H1 (cell line): ENCODE data around the gene TMEM181. TPM values are rescaled to one million over a fixed set of nuclear protein-coding genes. Genes with fewer than 3 reads are reported as not detected.

Source experiments
- CTCF ChIA-PET: fragments of 300-600 bp; sonication (Branson Sonifier 250); formaldehyde crosslinking; loops from one replicate; lab custom pipeline; 2021; ENCODE audit not compliant: partially characterized antibody; lab: Charles Lee
- POLR2A ChIA-PET: fragments of 300-600 bp; sonication (Branson Sonifier 250); formaldehyde crosslinking; loops from one replicate; lab custom pipeline; 2021; ENCODE audit warnings: inconsistent platforms; ENCODE audit not compliant: partially characterized antibody; lab: Charles Lee
- DNase-seq, 2 experiments: peaks; one replicate each; pipeline versions ENCODE4 v3.0.0 to v3.0.0-alpha.2; 2010 to 2022; ENCODE audit warnings: low spot score in 2 of 2, low read depth in 1 of 2, mixed read lengths in 1 of 2
- FAIRE-seq: peaks from 2 replicates; lab custom pipeline; 2011; peaks lifted over from hg19 to GRCh38; lab: Jason Lieb, UNC
- H2AFZ ChIP-seq: 2 replicates; pipeline ENCODE4 v1.8.1; 2012; ENCODE audit warnings: low read length, inconsistent platforms
- H2AK5ac ChIP-seq: 2 replicates; pipeline ENCODE4 v1.6.1; 2013; ENCODE audit warnings: low read depth, low read length
- H2BK120ac ChIP-seq: replicated peaks from 2 replicates; pipeline ENCODE3; 2013; ENCODE audit warnings: low read depth, low read length, inconsistent platforms
- H2BK12ac ChIP-seq: 2 replicates; pipeline ENCODE4 v1.6.1; 2013; ENCODE audit warnings: low read depth, low read length
- H2BK15ac ChIP-seq: 2 replicates; pipeline ENCODE4 v1.6.1; 2013; ENCODE audit warnings: low read length
- H2BK20ac ChIP-seq: 2 replicates; pipeline ENCODE4 v1.6.1; 2013; ENCODE audit warnings: low read length
- H2BK5ac ChIP-seq: 2 replicates; pipeline ENCODE4 v1.6.1; 2013; ENCODE audit warnings: low read depth, low read length
- H3K14ac ChIP-seq: 2 replicates; pipeline ENCODE4 v1.6.1; 2013; ENCODE audit warnings: inconsistent platforms; ENCODE audit not compliant: insufficient read length
- H3K18ac ChIP-seq: 2 replicates; pipeline ENCODE4 v1.6.1; 2013; ENCODE audit warnings: low read length; ENCODE audit errors: extremely low read depth
- H3K23ac ChIP-seq: 2 replicates; pipeline ENCODE4 v1.6.1; 2013; ENCODE audit warnings: inconsistent platforms; ENCODE audit not compliant: insufficient read length
- H3K23me2 ChIP-seq: 2 replicates; pipeline ENCODE4 v1.6.1; 2013; ENCODE audit warnings: low read depth, low read length
- H3K27ac ChIP-seq: 2 replicates; pipeline ENCODE4 v1.6.1; 2011; ENCODE audit warnings: low read depth, low read length, inconsistent platforms
- H3K27me3 ChIP-seq, 4 experiments: replicated peaks in 1 of 4; 1 replicate in 1 of 4; 2 replicates in 3 of 4; pipeline versions ENCODE4 v1.6.1 to v1.8.1; 2011 to 2013; ENCODE audit warnings: low read length in 3 of 4, mild to moderate bottlenecking in 3 of 4, inconsistent platforms in 2 of 4, mixed read lengths in 2 of 4, moderate library complexity in 1 of 4; ENCODE audit not compliant: control insufficient read depth in 3 of 4, insufficient read depth in 3 of 4; ENCODE audit errors: extremely low read depth in 1 of 4
- H3K36me3 ChIP-seq, 4 experiments: 2 replicates each; pipeline versions ENCODE4 v1.6.1 to v1.8.1; 2011 to 2013; ENCODE audit warnings: mild to moderate bottlenecking in 4 of 4, low read length in 3 of 4, moderate library complexity in 2 of 4, control low read depth in 1 of 4, inconsistent platforms in 1 of 4; ENCODE audit not compliant: insufficient read depth in 4 of 4, control insufficient read depth in 2 of 4
- H3K4ac ChIP-seq: replicated peaks from 2 replicates; pipeline ENCODE3; 2013; ENCODE audit warnings: low read length, low read depth, mixed read lengths, inconsistent platforms; ENCODE audit not compliant: insufficient read length
- H3K4me1 ChIP-seq, 4 experiments: replicated peaks in 1 of 4; 1 replicate in 1 of 4; 2 replicates in 3 of 4; pipeline versions ENCODE4 v1.6.1 to v1.8.1; 2011 to 2013; ENCODE audit warnings: low read length in 3 of 4, inconsistent platforms in 2 of 4, mixed read lengths in 1 of 4; ENCODE audit not compliant: insufficient read depth in 4 of 4, control insufficient read depth in 3 of 4
- H3K4me2 ChIP-seq, 2 experiments: 2 replicates each; pipeline versions ENCODE4 v1.6.1 to v1.8.1; 2011 to 2013; ENCODE audit warnings: low read depth in 2 of 2, low read length in 2 of 2, control low read depth in 1 of 2, inconsistent platforms in 1 of 2, mild to moderate bottlenecking in 1 of 2; ENCODE audit not compliant: insufficient read depth in 1 of 2
- H3K4me3 ChIP-seq, 4 experiments: fragments of 200-600, 300-600 bp in 1 of 4; sonication (generic), shearing (Covaris generic), sonication (Bioruptor Twin) in 1 of 4; 2 replicates each; pipeline versions ENCODE4 v1.5.1 to v1.8.1; 2011 to 2016; ENCODE audit warnings: low read length in 4 of 4, low read depth in 3 of 4, control low read depth in 2 of 4, inconsistent platforms in 2 of 4, mild to moderate bottlenecking in 2 of 4, mixed read lengths in 1 of 4, moderate library complexity in 1 of 4; ENCODE audit not compliant: insufficient read depth in 2 of 4; ENCODE audit errors: extremely low read depth in 1 of 4
- H3K56ac ChIP-seq: replicated peaks from 2 replicates; pipeline ENCODE3; 2013; ENCODE audit warnings: low read depth, mild to moderate bottlenecking, mixed read lengths, low read length, inconsistent platforms; ENCODE audit not compliant: insufficient read length
- H3K79me1 ChIP-seq: 2 replicates; pipeline ENCODE4 v1.6.1; 2013; ENCODE audit warnings: low read depth, low read length, control low read depth
- H3K79me2 ChIP-seq, 2 experiments: 2 replicates each; pipeline versions ENCODE4 v1.6.1 to v1.8.1; 2012 to 2013; ENCODE audit warnings: low read length in 2 of 2, mild to moderate bottlenecking in 2 of 2, inconsistent platforms in 1 of 2; ENCODE audit not compliant: insufficient read depth in 2 of 2, control insufficient read depth in 1 of 2
- H3K9ac ChIP-seq, 4 experiments: replicated peaks in 1 of 4; 1 replicate in 1 of 4; 2 replicates in 3 of 4; pipeline versions ENCODE4 v1.6.1 to v1.8.1; 2011 to 2013; ENCODE audit warnings: low read depth in 3 of 4, low read length in 3 of 4, control low read depth in 2 of 4, mild to moderate bottlenecking in 2 of 4, moderate library complexity in 2 of 4, inconsistent platforms in 1 of 4; ENCODE audit errors: extremely low read depth in 1 of 4
- H3K9me3 ChIP-seq, 2 experiments: 2 replicates each; pipeline versions ENCODE4 v1.6.1 to v1.8.1; 2012 to 2013; ENCODE audit warnings: mild to moderate bottlenecking in 2 of 2, moderate library complexity in 2 of 2, control low read depth in 1 of 2, inconsistent platforms in 1 of 2, low read depth in 1 of 2, low read length in 1 of 2, mixed read lengths in 1 of 2; ENCODE audit not compliant: insufficient read depth in 2 of 2
- H4K20me1 ChIP-seq, 2 experiments: replicated peaks in 1 of 2; 2 replicates each; pipeline versions ENCODE3 to v1.8.1; 2011 to 2013; ENCODE audit warnings: inconsistent platforms in 2 of 2, low read length in 2 of 2, mild to moderate bottlenecking in 1 of 2; ENCODE audit not compliant: insufficient read depth in 2 of 2, control insufficient read depth in 1 of 2
- H4K5ac ChIP-seq: 2 replicates; pipeline ENCODE4 v1.6.1; 2013; ENCODE audit warnings: low read length, low read depth, mixed read lengths, inconsistent platforms; ENCODE audit not compliant: insufficient read length
- H4K8ac ChIP-seq: 2 replicates; pipeline ENCODE4 v1.8.0; 2013; ENCODE audit warnings: mild to moderate bottlenecking, moderate library complexity, low read length, inconsistent platforms; ENCODE audit not compliant: insufficient read depth; ENCODE audit errors: extremely low read depth
- H4K91ac ChIP-seq: replicated peaks from 2 replicates; pipeline ENCODE3; 2013; ENCODE audit warnings: low read length, mixed read lengths, inconsistent platforms; ENCODE audit not compliant: insufficient read length
- BRCA1 ChIP-seq: IDR thresholded peaks from 2 replicates; pipeline ENCODE4 v1.6.1; 2012; ENCODE audit warnings: low read depth, low read length, improper control_type of control experiment
- EGR1 ChIP-seq: IDR thresholded peaks from 2 replicates; pipeline ENCODE4 v1.6.1; 2011; ENCODE audit warnings: low read depth, low read length, borderline replicate concordance
- HDAC6 ChIP-seq: IDR thresholded peaks from one replicate; pipeline ENCODE4 v1.7.1; 2012; ENCODE audit warnings: low read depth, mild to moderate bottlenecking, inconsistent platforms, low read length, moderate library complexity
- JUN ChIP-seq: IDR thresholded peaks from 2 replicates; pipeline ENCODE4 v1.6.1; 2011; ENCODE audit warnings: low read depth, mild to moderate bottlenecking, improper control_type of control experiment, low read length
- JUND ChIP-seq: IDR thresholded peaks from 2 replicates; pipeline ENCODE4 v1.6.1; 2011; ENCODE audit warnings: mild to moderate bottlenecking, improper control_type of control experiment, low read length
- NRF1 ChIP-seq: IDR thresholded peaks from 2 replicates; pipeline ENCODE4 v1.6.1; 2011; ENCODE audit warnings: mild to moderate bottlenecking, low read depth, low read length, improper control_type of control experiment
- SIN3A ChIP-seq, 2 experiments: IDR thresholded peaks in 1 of 2; conservative IDR thresholded peaks in 1 of 2; 2 replicates each; pipeline ENCODE4 v1.6.1; 2011 to 2012; ENCODE audit warnings: low read length in 2 of 2, improper control_type of control experiment in 1 of 2, low read depth in 1 of 2, mild to moderate bottlenecking in 1 of 2
- SP2 ChIP-seq: IDR thresholded peaks from 2 replicates; pipeline ENCODE4 v1.6.1; 2012; ENCODE audit warnings: mild to moderate bottlenecking, low read length, inconsistent platforms
- TBP ChIP-seq: IDR thresholded peaks from 2 replicates; pipeline ENCODE4 v1.6.1; 2011; ENCODE audit warnings: low read depth, low read length, improper control_type of control experiment
- WGBS, 2 experiments: shearing (Covaris generic) in 1 of 2; methylation state at CpG; one replicate each; pipeline versions ENCODE4 v1.1.6 to v1.1.7; 2013 to 2015; ENCODE audit warnings: low lambda C conversion rate in 2 of 2, mixed read lengths in 2 of 2, inconsistent platforms in 1 of 2, low coverage in 1 of 2, missing lambda C conversion rate in 1 of 2; ENCODE audit not compliant: insufficient replicate concordance in 2 of 2, insufficient coverage in 1 of 2, insufficient read length in 1 of 2; ENCODE audit errors: extremely low coverage in 1 of 2, missing lambda C conversion rate in 1 of 2; 5-methylcytosine and 5-hydroxymethylcytosine counted together
- polyA plus RNA-seq, 7 experiments: library from polyadenylated mRNA; depleted of rRNA in 3 of 7; stranded (reverse) in 5 of 7; unstranded in 2 of 7; fragments of >200 nt in 5 of 7; fragments of 200-250 nt in 2 of 7; gene quantifications; 1 replicate in 5 of 7; 2 replicates in 1 of 7; 4 replicates in 1 of 7; pipeline versions ENCODE4 v1.2.1 to v1.2.3, GENCODE V29; 2011 to 2013; ENCODE audit warnings: missing spikeins in 2 of 7, mixed read lengths in 2 of 7
- total RNA-seq: library from RNA; stranded (reverse); fragmentation: NEBNext Ultra II Directional; extraction: Animal tissue kit (Norgen Biotek cat#: 25700); gene quantifications from 2 replicates; pipeline ENCODE4 v1.2.1, GENCODE V29; 2021
- TF ChIP-seq, protein P1 (sequence below), 3 experiments: IDR thresholded peaks; 1 replicate in 2 of 3; 2 replicates in 1 of 3; pipeline versions ENCODE4 v1.5.1 to v1.6.1; 2011; ENCODE audit warnings: low read length in 3 of 3, mild to moderate bottlenecking in 3 of 3, inconsistent platforms in 2 of 3, low read depth in 1 of 3, moderate library complexity in 1 of 3; ENCODE audit not compliant: insufficient read depth in 1 of 3; ENCODE audit errors: control extremely low read depth in 1 of 3

The TMEM181 gene
- total and polyA plus RNA-seq, 2 of the 8 experiments (the other 6 are each of a cell fraction or from before 2014, with no cell fraction given): 8.6 to 19.0 TPM

DNA sequence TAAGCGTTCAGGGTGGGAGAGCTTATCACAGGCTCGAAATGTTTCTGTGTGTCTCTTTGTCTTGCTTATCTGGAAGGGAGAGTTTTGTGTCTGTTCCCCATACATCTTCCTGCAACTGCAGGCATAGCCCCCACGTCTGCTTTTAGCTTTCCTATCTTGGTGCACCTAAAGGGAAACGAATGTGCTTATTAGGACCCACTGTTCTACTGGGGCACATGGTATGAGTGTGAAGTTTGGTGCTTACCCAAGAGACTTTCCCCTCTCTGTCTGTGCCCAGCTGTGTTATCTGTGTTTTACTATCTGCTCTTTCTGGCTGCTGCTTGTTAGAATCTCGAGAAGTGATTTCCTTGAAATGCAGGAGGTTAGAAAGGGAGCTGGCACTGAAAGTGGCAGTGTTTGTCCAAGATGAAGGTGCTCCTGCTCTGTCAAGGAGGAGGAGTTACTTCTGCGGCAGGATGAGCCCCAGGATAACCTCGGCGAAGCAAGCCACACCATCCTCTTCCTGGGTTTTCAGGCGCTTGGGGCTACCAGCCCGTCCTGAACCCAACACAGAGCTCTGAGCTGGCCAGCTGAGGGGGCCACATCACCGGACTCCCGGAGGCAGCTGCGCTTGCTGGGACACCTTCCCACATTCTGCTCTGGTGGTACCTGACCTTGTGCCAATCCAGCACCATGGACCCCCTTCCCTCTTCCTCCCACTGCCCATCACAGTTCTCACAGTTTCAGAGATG, 61.2 kb downstream of the TMEM181 start:
- H3K14ac ChIP-seq: no peak overlapping the region
- no peaks in the 10 kb centered on the region; the same call in 1 of the 2 replicates for H3K79me1 ChIP-seq
- no peaks in the 10 kb centered on the region for H3K27me3 ChIP-seq
- FAIRE-seq (no peak), DNase-seq (peak in 1 of 2 experiments; percentile 35)
- H2BK5ac ChIP-seq: no peak overlapping the region
- 91% methylated on average over 13 of the region's 13 CpGs; no CpG with 5 or more reads in 1 of the 2 experiments for WGBS, 2 experiments
- no peaks in the 10 kb centered on the region for H3K9me3 ChIP-seq
- H3K23me2 ChIP-seq: no peaks in the 10 kb centered on the region
- no peak overlapping the region for H3K4ac ChIP-seq
- no peak overlapping the region for H2BK15ac ChIP-seq
- H2BK20ac ChIP-seq: no peak overlapping the region
- no peak overlapping the region for H3K23ac ChIP-seq
- no peak overlapping the region for H3K9ac ChIP-seq
- no peaks in the 10 kb centered on the region for H3K79me2 ChIP-seq
- ChIA-PET CTCF (interaction anchor here (0.9 to 1.5 kb wide), 5 partner anchors 10 to 415 kb away, joined by 3 to 6 read pairs (median 4); no protein-coding TSS in a partner anchor), POLR2A (interaction anchor here (1.0 to 1.9 kb wide), 2 partner anchors 10 to 23 kb away, joined by 3 to 6 read pairs; partner anchors contain the start of gene DYNLT1)
- no peak overlapping the region for H2AK5ac ChIP-seq
- peaks cover 2 to 3% of the 10 kb centered on the region in 2 experiments for H4K20me1 ChIP-seq
- H3K4me3 ChIP-seq: no peak overlapping the region
- no peak overlapping the region for H4K5ac ChIP-seq
- H3K36me3 ChIP-seq: peaks cover 2 to 32% (median 8%) of the 10 kb centered on the region in 4 experiments; a peak in 6 of 8 replicates
- no peak overlapping the region for H3K4me2 ChIP-seq
- no peak overlapping the region for H3K27ac ChIP-seq
- no peak overlapping the region for H2BK12ac ChIP-seq
- H2AFZ ChIP-seq: no peak overlapping the region
- no peaks in the 10 kb centered on the region; a peak in 1 of 7 replicates for H3K4me1 ChIP-seq
- H4K91ac ChIP-seq: no peak overlapping the region
- H3K18ac ChIP-seq: no peak overlapping the region
- H3K56ac ChIP-seq: no peak overlapping the region
- H2BK120ac ChIP-seq: no peak overlapping the region
- no peak overlapping the region for H4K8ac ChIP-seq
- TF ChIP-seq BRCA1 (no peak), TBP (no peak), EGR1 (no peak), NRF1 (no peak), JUND (no peak), SP2 (no peak), HDAC6 (no peak), JUN (no peak), SIN3A (conservative IDR thresholded peaks at IDR 0.05 in 1 of 2, IDR thresholded peaks at IDR 0.05 in 1 of 2; ENCODE audit: low read depth in 1 of 2, low read length in 2 of 2) (no peak)
- TF ChIP-seq, protein P1, sequence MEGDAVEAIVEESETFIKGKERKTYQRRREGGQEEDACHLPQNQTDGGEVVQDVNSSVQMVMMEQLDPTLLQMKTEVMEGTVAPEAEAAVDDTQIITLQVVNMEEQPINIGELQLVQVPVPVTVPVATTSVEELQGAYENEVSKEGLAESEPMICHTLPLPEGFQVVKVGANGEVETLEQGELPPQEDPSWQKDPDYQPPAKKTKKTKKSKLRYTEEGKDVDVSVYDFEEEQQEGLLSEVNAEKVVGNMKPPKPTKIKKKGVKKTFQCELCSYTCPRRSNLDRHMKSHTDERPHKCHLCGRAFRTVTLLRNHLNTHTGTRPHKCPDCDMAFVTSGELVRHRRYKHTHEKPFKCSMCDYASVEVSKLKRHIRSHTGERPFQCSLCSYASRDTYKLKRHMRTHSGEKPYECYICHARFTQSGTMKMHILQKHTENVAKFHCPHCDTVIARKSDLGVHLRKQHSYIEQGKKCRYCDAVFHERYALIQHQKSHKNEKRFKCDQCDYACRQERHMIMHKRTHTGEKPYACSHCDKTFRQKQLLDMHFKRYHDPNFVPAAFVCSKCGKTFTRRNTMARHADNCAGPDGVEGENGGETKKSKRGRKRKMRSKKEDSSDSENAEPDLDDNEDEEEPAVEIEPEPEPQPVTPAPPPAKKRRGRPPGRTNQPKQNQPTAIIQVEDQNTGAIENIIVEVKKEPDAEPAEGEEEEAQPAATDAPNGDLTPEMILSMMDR (IDR thresholded peaks at IDR 0.05; ENCODE audit: control extremely low read depth in 1 of 3, insufficient read depth in 1 of 3, low read depth in 1 of 3, low read length in 3 of 3): no peak
